WTC11 (cell line): ENCODE data around the gene GBP3. TPM values are rescaled to one million over a fixed set of nuclear protein-coding genes. Genes with fewer than 3 reads are reported as not detected.

Experiments used
- ATAC-seq: fragments of 200-7000 bp; cut with Tn5 transposase; 2 replicates; pipeline ENCODE4 v1.10.0; 2021; ENCODE audit warnings: mild to moderate bottlenecking, moderate library complexity
- CTCF ChIA-PET: fragments of 300-600 bp; sonication (Branson Sonifier 250); formaldehyde crosslinking; loops from one replicate; lab custom pipeline; 2021; ENCODE audit warnings: antibody characterized with exemption; lab: Charles Lee
- POLR2A ChIA-PET: fragments of 350-600 bp; sonication (Branson Sonifier 250); formaldehyde crosslinking; loops from one replicate; lab custom pipeline; 2021; ENCODE audit warnings: antibody characterized with exemption; lab: Charles Lee
- DNase-seq: peaks from one replicate; pipeline ENCODE4 v3.0.0; 2021; ENCODE audit warnings: low spot score
- H3K27ac Mint-ChIP-seq: 2 replicates; pipeline ENCODE4 v1.8.0; 2021; ENCODE audit warnings: mixed read lengths
- H3K27me3 Mint-ChIP-seq: 2 replicates; pipeline ENCODE4 v1.8.0; 2021; ENCODE audit warnings: low read depth, mild to moderate bottlenecking, moderate library complexity, mixed read lengths
- H3K36me3 Mint-ChIP-seq: 2 replicates; pipeline ENCODE4 v1.8.0; 2021; ENCODE audit warnings: mixed read lengths
- H3K4me1 Mint-ChIP-seq: 2 replicates; pipeline ENCODE4 v1.8.0; 2022; ENCODE audit warnings: mixed read lengths
- H3K4me3 Mint-ChIP-seq: 2 replicates; pipeline ENCODE4 v1.8.0; 2021; ENCODE audit warnings: mild to moderate bottlenecking, moderate library complexity, mixed read lengths
- H3K9me3 Mint-ChIP-seq: 2 replicates; pipeline ENCODE4 v1.8.0; 2021; ENCODE audit warnings: mixed read lengths
- ESRRA ChIP-seq: sonication (generic); formaldehyde crosslinking; IDR thresholded peaks from 2 replicates; pipeline ENCODE4 v1.8.1; 2022; ENCODE audit warnings: mild to moderate bottlenecking, missing genetic modification reagents, borderline replicate concordance
- OVOL2 ChIP-seq: fragments of 250-450 bp; sonication (Bioruptor Pico); IDR thresholded peaks from 2 replicates; pipeline ENCODE4 v1.9.0; 2021; ENCODE audit warnings: mild to moderate bottlenecking, borderline replicate concordance
- ZNF232 ChIP-seq: sonication (generic); formaldehyde crosslinking; IDR thresholded peaks from 2 replicates; pipeline ENCODE4 v1.8.0; 2022; ENCODE audit warnings: mild to moderate bottlenecking, missing genetic modification reagents
- total RNA-seq: library from RNA; stranded (reverse); gene quantifications from 3 replicates; pipeline ENCODE4 v1.2.3, GENCODE V29; 2021
- TF ChIP-seq, protein P1 (sequence below): sonication (generic); formaldehyde crosslinking; IDR thresholded peaks from 2 replicates; pipeline ENCODE4 v1.8.0; 2022; ENCODE audit warnings: mild to moderate bottlenecking, missing genetic modification reagents
- TF ChIP-seq, protein P2 (sequence below): sonication (generic); formaldehyde crosslinking; IDR thresholded peaks from 2 replicates; pipeline ENCODE4 v1.8.1; 2023; ENCODE audit warnings: mild to moderate bottlenecking, missing genetic modification reagents, borderline replicate concordance
- TF ChIP-seq, protein P3 (sequence below): fragments of 250-450 bp; sonication (Bioruptor Pico); IDR thresholded peaks from 2 replicates; pipeline ENCODE4 v1.9.0; 2021; ENCODE audit warnings: moderate library complexity, mild to moderate bottlenecking, inconsistent platforms, borderline replicate concordance

GBP3 gene
- total RNA-seq, 1 experiment from 2014 or later, result not detected

DNA sequence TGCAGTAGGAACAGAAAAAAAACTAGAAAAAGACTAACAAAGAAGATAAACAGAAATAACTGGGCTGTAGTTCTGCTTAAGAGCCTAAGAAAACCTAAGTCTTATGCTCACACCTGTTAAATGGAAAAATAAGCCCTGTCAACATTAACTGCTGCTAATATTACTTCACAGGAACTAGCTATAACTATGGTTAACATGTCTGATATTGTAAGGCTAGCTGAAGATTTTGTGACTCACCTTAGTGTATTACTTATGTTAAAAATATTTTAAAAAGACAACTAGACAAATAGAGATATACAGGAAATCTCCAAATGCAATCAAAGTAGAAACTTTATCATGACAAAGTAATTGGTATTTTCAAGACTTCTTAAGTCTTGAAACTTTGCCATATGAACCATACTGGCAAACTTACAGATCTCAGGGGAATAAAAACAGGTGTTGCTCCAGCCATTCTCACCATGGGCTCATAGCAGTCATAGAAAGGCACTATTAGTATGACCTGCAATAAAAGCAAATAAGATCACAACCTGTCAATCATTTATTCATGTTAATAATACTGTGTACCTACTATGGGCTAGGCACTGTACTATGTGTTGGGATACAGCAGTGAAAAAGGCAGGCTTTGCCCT lies 60.9 kb downstream of the GBP3 start (continued):
- TF ChIP-seq ESRRA, result no peak
- TF ChIP-seq, protein P1, sequence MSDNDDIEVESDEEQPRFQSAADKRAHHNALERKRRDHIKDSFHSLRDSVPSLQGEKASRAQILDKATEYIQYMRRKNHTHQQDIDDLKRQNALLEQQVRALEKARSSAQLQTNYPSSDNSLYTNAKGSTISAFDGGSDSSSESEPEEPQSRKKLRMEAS (CRISPR knock-in tag), result no peak
- TF ChIP-seq OVOL2 (CRISPR knock-in tag), result no peak
- TF ChIP-seq, all 79 proteins: peak for 0

DNA sequence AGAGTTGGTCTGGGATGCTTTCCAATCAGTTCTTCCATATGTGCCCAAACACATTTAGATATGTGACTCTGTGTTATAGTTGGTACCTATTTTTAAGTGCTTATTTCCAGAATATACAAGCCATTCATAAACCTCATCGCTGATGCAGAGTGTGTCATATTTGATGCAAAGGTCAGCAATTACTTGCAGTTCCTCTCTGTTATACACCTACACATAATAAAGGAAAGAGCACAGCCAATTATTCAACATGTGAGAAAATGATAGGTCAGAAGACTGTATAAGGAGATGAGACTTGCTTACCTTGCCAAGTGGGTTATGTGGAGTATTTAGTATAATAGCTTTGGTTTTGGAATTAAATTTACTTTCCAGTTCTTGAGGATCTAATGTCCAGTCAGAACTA lies 61.6 kb downstream of the GBP3 start:
- ATAC-seq, result no peak
- no peaks in the 10 kb centered on the region for H3K4me1 Mint-ChIP-seq
- H3K27me3 Mint-ChIP-seq, result no peaks in the 10 kb centered on the region
- H3K27ac Mint-ChIP-seq, result no peak overlapping the region
- TF ChIP-seq, protein P2, sequence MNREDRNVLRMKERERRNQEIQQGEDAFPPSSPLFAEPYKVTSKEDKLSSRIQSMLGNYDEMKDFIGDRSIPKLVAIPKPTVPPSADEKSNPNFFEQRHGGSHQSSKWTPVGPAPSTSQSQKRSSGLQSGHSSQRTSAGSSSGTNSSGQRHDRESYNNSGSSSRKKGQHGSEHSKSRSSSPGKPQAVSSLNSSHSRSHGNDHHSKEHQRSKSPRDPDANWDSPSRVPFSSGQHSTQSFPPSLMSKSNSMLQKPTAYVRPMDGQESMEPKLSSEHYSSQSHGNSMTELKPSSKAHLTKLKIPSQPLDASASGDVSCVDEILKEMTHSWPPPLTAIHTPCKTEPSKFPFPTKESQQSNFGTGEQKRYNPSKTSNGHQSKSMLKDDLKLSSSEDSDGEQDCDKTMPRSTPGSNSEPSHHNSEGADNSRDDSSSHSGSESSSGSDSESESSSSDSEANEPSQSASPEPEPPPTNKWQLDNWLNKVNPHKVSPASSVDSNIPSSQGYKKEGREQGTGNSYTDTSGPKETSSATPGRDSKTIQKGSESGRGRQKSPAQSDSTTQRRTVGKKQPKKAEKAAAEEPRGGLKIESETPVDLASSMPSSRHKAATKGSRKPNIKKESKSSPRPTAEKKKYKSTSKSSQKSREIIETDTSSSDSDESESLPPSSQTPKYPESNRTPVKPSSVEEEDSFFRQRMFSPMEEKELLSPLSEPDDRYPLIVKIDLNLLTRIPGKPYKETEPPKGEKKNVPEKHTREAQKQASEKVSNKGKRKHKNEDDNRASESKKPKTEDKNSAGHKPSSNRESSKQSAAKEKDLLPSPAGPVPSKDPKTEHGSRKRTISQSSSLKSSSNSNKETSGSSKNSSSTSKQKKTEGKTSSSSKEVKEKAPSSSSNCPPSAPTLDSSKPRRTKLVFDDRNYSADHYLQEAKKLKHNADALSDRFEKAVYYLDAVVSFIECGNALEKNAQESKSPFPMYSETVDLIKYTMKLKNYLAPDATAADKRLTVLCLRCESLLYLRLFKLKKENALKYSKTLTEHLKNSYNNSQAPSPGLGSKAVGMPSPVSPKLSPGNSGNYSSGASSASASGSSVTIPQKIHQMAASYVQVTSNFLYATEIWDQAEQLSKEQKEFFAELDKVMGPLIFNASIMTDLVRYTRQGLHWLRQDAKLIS (CRISPR knock-in tag), result no peak
- TF ChIP-seq ZNF232 (CRISPR knock-in tag), result no peak
- TF ChIP-seq, protein P3, sequence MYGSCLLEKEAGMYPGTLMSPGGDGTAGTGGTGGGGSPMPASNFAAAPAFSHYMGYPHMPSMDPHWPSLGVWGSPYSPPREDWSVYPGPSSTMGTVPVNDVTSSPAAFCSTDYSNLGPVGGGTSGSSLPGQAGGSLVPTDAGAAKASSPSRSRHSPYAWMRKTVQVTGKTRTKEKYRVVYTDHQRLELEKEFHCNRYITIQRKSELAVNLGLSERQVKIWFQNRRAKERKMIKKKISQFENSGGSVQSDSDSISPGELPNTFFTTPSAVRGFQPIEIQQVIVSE (CRISPR knock-in tag), result no peak
- TF ChIP-seq, all 79 proteins: peak for 0
- Mint-ChIP-seq H3K4me3 (no peak overlapping the region), H3K9me3 (no peaks in the 10 kb centered on the region), H3K36me3 (peaks cover 56% of the 10 kb centered on the region)
- ChIA-PET POLR2A (no interaction called here), CTCF (no interaction called here)
- no peak for DNase-seq

Other genes starting within 250 kb of the GBP3 start
- gene GTF2B, start 131.3 kb downstream of the GBP3 start, total RNA-seq, result 14.2 to 16.8 TPM (median 15.1 TPM) in 3 replicates
- 34.6 to 37.0 TPM (median 36.2 TPM) in 3 replicates for gene KYAT3, start 30.2 kb downstream of the GBP3 start, total RNA-seq
- gene RBMXL1, start 30.2 kb downstream of the GBP3 start, total RNA-seq, result 22.0 to 25.9 TPM (median 24.0 TPM) in 3 replicates
- gene GBP1, start 42.3 kb upstream of the GBP3 start, total RNA-seq, result 0.20 to 0.44 TPM in 2 of 3 replicates, not detected in the other
- 0.24 to 0.69 TPM (median 0.46 TPM) in 3 replicates for gene GBP2, start 103.2 kb upstream of the GBP3 start, total RNA-seq
- gene GBP7, start 153.1 kb upstream of the GBP3 start, total RNA-seq, result not detected in 3 replicates
- 0.05 to 0.09 TPM (median 0.09 TPM) in 3 replicates for gene GBP4, start 176.1 kb upstream of the GBP3 start, total RNA-seq
- gene GBP5, start 250.0 kb upstream of the GBP3 start, total RNA-seq, result 0.17 to 0.25 TPM (median 0.23 TPM) in 3 replicates